Activated T-helper 17 cell treated with anti-CD3 and anti-CD28 coated beads, Interleukin-2, amount 50 U/mL, for 72 hours (primary cell): ENCODE data around the gene PRSS56. TPM values are rescaled to one million over a fixed set of nuclear protein-coding genes. Genes with fewer than 3 reads are reported as not detected.

Source experiments
- ATAC-seq: fragments of 150-1000 bp; cut with Tn5 transposase; replicated peaks from 2 replicates; pipeline ENCODE4 v1.10.0; 2021; ENCODE audit warnings: mild to moderate bottlenecking, moderate library complexity
- H3K27ac Mint-ChIP-seq: one replicate; pipeline ENCODE4 v1.8.0; 2022; ENCODE audit warnings: mixed read lengths
- H3K27me3 Mint-ChIP-seq: one replicate; pipeline ENCODE4 v1.8.0; 2022; ENCODE audit warnings: mixed read lengths
- H3K36me3 Mint-ChIP-seq: one replicate; pipeline ENCODE4 v1.8.0; 2022; ENCODE audit warnings: low read depth, mild to moderate bottlenecking, mixed read lengths
- H3K4me1 Mint-ChIP-seq: one replicate; pipeline ENCODE4 v1.8.0; 2022; ENCODE audit warnings: mixed read lengths
- H3K4me3 Mint-ChIP-seq: one replicate; pipeline ENCODE4 v1.8.0; 2022; ENCODE audit warnings: mild to moderate bottlenecking, mixed read lengths
- H3K9me3 Mint-ChIP-seq: one replicate; pipeline ENCODE4 v1.8.0; 2022; ENCODE audit warnings: mixed read lengths
- total RNA-seq, 2 donors: library from RNA; stranded (reverse); gene quantifications; one replicate each; pipeline ENCODE4 v1.2.3, GENCODE V29; 2022

Gene PRSS56
- total RNA-seq, 2 donors from 2014 or later: not detected

GRCh38 chr2:232504438-232504837 is 15.8 kb upstream of the PRSS56 start:
- peak; percentile 29 for ATAC-seq
- Mint-ChIP-seq H3K9me3 (no peaks in the 10 kb centered on the region), H3K4me1 (no peaks in the 10 kb centered on the region), H3K36me3 (no peaks in the 10 kb centered on the region), H3K27me3 (peaks cover 27% of the 10 kb centered on the region), H3K27ac (no peak overlapping the region), H3K4me3 (peak overlapping the region; percentile 71)

DNA sequence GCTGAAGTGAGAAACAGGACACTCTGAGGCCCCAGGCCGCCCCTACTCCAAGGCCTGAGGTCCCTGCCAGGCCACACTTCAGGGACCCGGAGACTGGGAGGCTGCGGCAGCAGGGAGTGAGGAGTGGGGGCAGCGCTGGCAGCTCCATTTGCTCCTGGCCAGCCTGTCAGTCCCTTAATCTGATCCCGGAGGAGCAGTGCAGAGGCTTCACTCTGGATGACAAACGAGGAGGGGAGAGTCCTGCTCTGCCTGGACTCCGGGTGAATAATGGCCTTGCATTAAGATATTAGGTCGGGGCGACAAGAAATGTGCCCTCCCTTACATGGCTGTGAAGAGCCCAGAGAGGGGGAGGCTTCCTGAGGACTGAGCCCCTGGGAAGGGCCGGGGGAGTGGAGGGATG is 14.3 kb upstream of the PRSS56 start:
- H3K27ac Mint-ChIP-seq: no peak overlapping the region
- H3K4me3 Mint-ChIP-seq: no peak overlapping the region
- no peak for ATAC-seq
- H3K9me3 Mint-ChIP-seq: no peaks in the 10 kb centered on the region
- peaks cover 27% of the 10 kb centered on the region for H3K27me3 Mint-ChIP-seq
- no peaks in the 10 kb centered on the region for H3K4me1 Mint-ChIP-seq
- H3K36me3 Mint-ChIP-seq: no peaks in the 10 kb centered on the region

DNA sequence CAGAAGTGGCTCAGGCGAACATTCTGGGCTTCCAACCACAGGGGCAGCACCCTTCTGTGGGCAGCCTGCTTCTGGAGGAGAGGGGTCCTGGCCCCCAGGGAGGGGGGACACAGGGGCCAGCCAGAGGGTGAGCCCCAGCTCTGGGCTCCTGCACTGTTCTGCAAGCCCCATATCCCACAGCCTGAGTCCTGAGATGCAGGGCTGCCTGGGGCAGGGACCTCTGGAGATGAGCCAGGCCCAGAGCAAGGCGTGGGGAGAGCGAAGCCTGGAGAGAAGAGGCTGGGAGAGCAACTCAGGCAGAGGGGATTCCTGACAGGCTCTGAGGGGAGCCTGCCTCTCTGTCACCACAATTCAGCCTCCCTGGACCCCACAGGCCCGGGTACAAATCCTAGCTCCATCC is 13.5 kb upstream of the PRSS56 start:
- Mint-ChIP-seq H3K27me3 (peaks cover 27% of the 10 kb centered on the region), H3K27ac (no peak overlapping the region), H3K36me3 (no peaks in the 10 kb centered on the region)

GRCh38 chr2:232508251-232508650 is 11.9 kb upstream of the PRSS56 start:
- H3K27me3 Mint-ChIP-seq: peaks cover 22% of the 10 kb centered on the region
- no peaks in the 10 kb centered on the region for H3K36me3 Mint-ChIP-seq
- no peak overlapping the region for H3K4me3 Mint-ChIP-seq
- H3K4me1 Mint-ChIP-seq: no peaks in the 10 kb centered on the region
- no peak for ATAC-seq
- no peaks in the 10 kb centered on the region for H3K9me3 Mint-ChIP-seq
- H3K27ac Mint-ChIP-seq: no peak overlapping the region

More for the DNA sequence above, 13.5 kb upstream of the PRSS56 start:
- no peak overlapping the region for H3K4me3 Mint-ChIP-seq
- no peaks in the 10 kb centered on the region for H3K4me1 Mint-ChIP-seq
- no peak for ATAC-seq
- no peaks in the 10 kb centered on the region for H3K9me3 Mint-ChIP-seq

DNA sequence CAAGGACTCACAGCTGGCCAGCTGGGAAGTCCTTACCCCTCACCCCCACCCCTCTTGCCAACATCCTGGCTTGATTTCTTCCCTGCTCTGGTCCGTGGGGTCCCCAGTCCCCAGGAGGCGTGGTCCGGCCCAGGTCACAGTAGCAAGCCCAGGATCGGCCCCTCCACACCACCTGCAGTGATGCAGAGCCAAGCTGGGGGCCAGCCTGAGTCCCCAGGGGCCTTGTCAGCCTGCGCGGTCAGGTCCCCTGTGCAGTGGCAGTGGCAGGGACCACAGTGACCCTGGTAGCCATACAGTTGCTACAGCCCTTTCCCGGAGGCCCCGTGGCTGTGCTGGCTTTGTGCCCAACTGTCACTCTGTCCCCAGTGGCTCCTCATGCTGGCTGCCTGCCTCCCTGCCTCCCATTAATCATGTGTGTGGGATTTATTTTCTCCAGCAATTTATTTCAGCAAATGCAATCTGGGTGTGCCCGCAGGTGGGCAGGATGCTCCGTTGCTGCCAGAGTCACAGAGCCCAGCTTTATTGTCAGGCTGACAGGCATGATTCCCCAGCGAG is 8.8 kb upstream of the PRSS56 start:
- Mint-ChIP-seq H3K27ac (no peak overlapping the region), H3K36me3 (no peaks in the 10 kb centered on the region), H3K9me3 (no peaks in the 10 kb centered on the region), H3K4me3 (no peak overlapping the region), H3K27me3 (peaks cover 9% of the 10 kb centered on the region), H3K4me1 (no peaks in the 10 kb centered on the region)
- ATAC-seq: no peak

GRCh38 chr2:232512602-232513001 is 7.6 kb upstream of the PRSS56 start:
- no peak overlapping the region for H3K4me3 Mint-ChIP-seq
- H3K27ac Mint-ChIP-seq: no peak overlapping the region
- no peak for ATAC-seq
- no peaks in the 10 kb centered on the region for H3K9me3 Mint-ChIP-seq
- H3K4me1 Mint-ChIP-seq: no peaks in the 10 kb centered on the region
- H3K27me3 Mint-ChIP-seq: peaks cover 5% of the 10 kb centered on the region
- H3K36me3 Mint-ChIP-seq: no peaks in the 10 kb centered on the region

- Mint-ChIP-seq H3K4me1 (no peaks in the 10 kb centered on the region), H3K27me3 (peaks cover 7% of the 10 kb centered on the region), H3K4me3 (no peak overlapping the region), H3K9me3 (no peaks in the 10 kb centered on the region), H3K36me3 (no peaks in the 10 kb centered on the region), H3K27ac (no peak overlapping the region)
- ATAC-seq: no peak
Observed at GRCh38 chr2:232513353-232513752, 6.8 kb upstream of the PRSS56 start.

- Mint-ChIP-seq H3K9me3 (no peaks in the 10 kb centered on the region), H3K27me3 (peaks cover 9% of the 10 kb centered on the region), H3K4me1 (no peaks in the 10 kb centered on the region), H3K27ac (no peak overlapping the region), H3K4me3 (no peak overlapping the region), H3K36me3 (no peaks in the 10 kb centered on the region)
- no peak for ATAC-seq
Observed at GRCh38 chr2:232515639-232516038, 4.5 kb upstream of the PRSS56 start.

- H3K4me1 Mint-ChIP-seq: no peaks in the 10 kb centered on the region
- H3K36me3 Mint-ChIP-seq: no peaks in the 10 kb centered on the region
- no peak overlapping the region for H3K27ac Mint-ChIP-seq
- peaks cover 9% of the 10 kb centered on the region for H3K27me3 Mint-ChIP-seq
- H3K9me3 Mint-ChIP-seq: no peaks in the 10 kb centered on the region
- no peak for ATAC-seq
- no peak overlapping the region for H3K4me3 Mint-ChIP-seq
Observed at GRCh38 chr2:232516551-232516950, 3.6 kb upstream of the PRSS56 start.

GRCh38 chr2:232518844-232519243 is 1.3 kb upstream of the PRSS56 start:
- Mint-ChIP-seq H3K27me3 (peaks cover 15% of the 10 kb centered on the region), H3K9me3 (no peaks in the 10 kb centered on the region), H3K36me3 (no peaks in the 10 kb centered on the region), H3K4me3 (no peak overlapping the region), H3K4me1 (no peaks in the 10 kb centered on the region), H3K27ac (no peak overlapping the region)
- no peak for ATAC-seq

- H3K9me3 Mint-ChIP-seq: no peaks in the 10 kb centered on the region
- peaks cover 20% of the 10 kb centered on the region for H3K27me3 Mint-ChIP-seq
- H3K4me3 Mint-ChIP-seq: no peak overlapping the region
- no peaks in the 10 kb centered on the region for H3K4me1 Mint-ChIP-seq
- H3K27ac Mint-ChIP-seq: no peak overlapping the region
- no peak for ATAC-seq
- H3K36me3 Mint-ChIP-seq: no peaks in the 10 kb centered on the region
Observed at GRCh38 chr2:232520489-232520888, 301 bp downstream of the PRSS56 start.

GRCh38 chr2:232521098-232521497 is 910 bp downstream of the PRSS56 start:
- H3K27me3 Mint-ChIP-seq: peaks cover 20% of the 10 kb centered on the region
- no peak for ATAC-seq

GRCh38 chr2:232521959-232522622 is 1.9 kb downstream of the PRSS56 start:
- no peak overlapping the region for H3K27ac Mint-ChIP-seq
- peak; percentile 76 for ATAC-seq
- H3K9me3 Mint-ChIP-seq: no peaks in the 10 kb centered on the region
- no peaks in the 10 kb centered on the region for H3K36me3 Mint-ChIP-seq
- H3K27me3 Mint-ChIP-seq: peaks cover 21% of the 10 kb centered on the region
- no peaks in the 10 kb centered on the region for H3K4me1 Mint-ChIP-seq
- no peak overlapping the region for H3K4me3 Mint-ChIP-seq

More at GRCh38 chr2:232521098-232521497, 910 bp downstream of the PRSS56 start:
- Mint-ChIP-seq H3K27ac (no peak overlapping the region), H3K9me3 (no peaks in the 10 kb centered on the region), H3K36me3 (no peaks in the 10 kb centered on the region), H3K4me3 (peak overlapping the region; percentile 42), H3K4me1 (no peaks in the 10 kb centered on the region)

DNA sequence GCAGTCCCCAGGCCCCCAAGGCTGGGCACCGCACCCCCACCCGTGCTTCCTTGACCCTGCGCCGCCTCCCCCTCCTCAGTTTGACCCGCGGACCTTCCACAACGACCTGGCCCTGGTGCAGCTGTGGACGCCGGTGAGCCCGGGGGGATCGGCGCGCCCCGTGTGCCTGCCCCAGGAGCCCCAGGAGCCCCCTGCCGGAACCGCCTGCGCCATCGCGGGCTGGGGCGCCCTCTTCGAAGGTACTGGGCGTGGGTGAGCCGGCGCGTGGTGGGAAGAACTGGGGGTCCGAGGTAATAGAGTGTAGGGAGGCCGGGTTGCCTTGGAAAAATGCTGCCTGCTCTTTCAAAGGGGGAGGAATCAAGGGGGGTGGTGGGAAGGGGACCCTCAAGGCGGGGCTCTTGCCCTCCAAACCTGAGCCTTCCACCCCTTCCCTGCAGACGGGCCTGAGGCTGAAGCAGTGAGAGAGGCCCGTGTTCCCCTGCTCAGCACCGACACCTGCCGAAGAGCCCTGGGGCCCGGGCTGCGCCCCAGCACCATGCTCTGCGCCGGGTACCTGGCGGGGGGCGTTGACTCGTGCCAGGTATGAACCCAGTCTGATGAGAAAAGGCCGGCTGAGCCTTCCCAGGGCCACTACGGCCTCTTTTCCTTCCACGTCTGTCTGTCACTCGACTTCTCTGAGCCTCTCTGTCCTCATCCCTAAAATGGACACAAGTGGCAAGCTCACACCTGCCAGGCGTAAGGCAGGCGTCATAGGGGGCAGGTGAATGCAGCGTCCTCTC is 2.6 kb downstream of the PRSS56 start:
- H3K4me3 Mint-ChIP-seq: peak overlapping the region; percentile 43
- H3K36me3 Mint-ChIP-seq: no peaks in the 10 kb centered on the region
- H3K4me1 Mint-ChIP-seq: no peaks in the 10 kb centered on the region
- H3K27ac Mint-ChIP-seq: no peak overlapping the region
- no peak for ATAC-seq
- no peaks in the 10 kb centered on the region for H3K9me3 Mint-ChIP-seq
- H3K27me3 Mint-ChIP-seq: peaks cover 23% of the 10 kb centered on the region

- H3K27me3 Mint-ChIP-seq: peaks cover 27% of the 10 kb centered on the region
- no peak overlapping the region for H3K27ac Mint-ChIP-seq
- H3K9me3 Mint-ChIP-seq: no peaks in the 10 kb centered on the region
- ATAC-seq: no peak
- H3K36me3 Mint-ChIP-seq: no peaks in the 10 kb centered on the region
- no peaks in the 10 kb centered on the region for H3K4me1 Mint-ChIP-seq
- H3K4me3 Mint-ChIP-seq: peak overlapping the region; percentile 43
Observed at GRCh38 chr2:232523402-232523681, 3.2 kb downstream of the PRSS56 start.
